ENCODE results near the gene ERVFRD-1.

The ERVFRD-1 gene

DNA sequence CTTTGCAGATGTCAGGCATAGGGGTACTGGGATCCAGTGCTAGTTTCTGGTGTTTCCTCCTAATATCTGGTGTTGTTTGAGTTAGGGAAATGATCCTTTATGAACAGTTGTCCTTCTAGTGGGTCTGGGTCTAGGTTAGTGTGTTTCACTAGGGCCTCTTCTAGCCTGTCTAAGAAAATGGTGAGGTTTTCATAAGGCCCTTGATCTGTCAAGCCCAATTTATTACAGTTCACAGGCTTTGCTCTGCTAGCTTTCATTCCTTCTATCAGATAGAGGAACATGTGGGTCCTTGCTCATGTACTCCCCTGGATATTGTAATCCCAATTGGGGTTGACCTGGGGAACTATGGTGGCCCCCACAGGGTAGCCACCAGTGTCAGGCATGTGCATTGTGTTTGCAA lies 2.8 kb downstream of the ERVFRD-1 start:
- TF ChIP-seq, protein P1, sequence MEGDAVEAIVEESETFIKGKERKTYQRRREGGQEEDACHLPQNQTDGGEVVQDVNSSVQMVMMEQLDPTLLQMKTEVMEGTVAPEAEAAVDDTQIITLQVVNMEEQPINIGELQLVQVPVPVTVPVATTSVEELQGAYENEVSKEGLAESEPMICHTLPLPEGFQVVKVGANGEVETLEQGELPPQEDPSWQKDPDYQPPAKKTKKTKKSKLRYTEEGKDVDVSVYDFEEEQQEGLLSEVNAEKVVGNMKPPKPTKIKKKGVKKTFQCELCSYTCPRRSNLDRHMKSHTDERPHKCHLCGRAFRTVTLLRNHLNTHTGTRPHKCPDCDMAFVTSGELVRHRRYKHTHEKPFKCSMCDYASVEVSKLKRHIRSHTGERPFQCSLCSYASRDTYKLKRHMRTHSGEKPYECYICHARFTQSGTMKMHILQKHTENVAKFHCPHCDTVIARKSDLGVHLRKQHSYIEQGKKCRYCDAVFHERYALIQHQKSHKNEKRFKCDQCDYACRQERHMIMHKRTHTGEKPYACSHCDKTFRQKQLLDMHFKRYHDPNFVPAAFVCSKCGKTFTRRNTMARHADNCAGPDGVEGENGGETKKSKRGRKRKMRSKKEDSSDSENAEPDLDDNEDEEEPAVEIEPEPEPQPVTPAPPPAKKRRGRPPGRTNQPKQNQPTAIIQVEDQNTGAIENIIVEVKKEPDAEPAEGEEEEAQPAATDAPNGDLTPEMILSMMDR (IDR thresholded peaks at IDR 0.05), result no peak

DNA sequence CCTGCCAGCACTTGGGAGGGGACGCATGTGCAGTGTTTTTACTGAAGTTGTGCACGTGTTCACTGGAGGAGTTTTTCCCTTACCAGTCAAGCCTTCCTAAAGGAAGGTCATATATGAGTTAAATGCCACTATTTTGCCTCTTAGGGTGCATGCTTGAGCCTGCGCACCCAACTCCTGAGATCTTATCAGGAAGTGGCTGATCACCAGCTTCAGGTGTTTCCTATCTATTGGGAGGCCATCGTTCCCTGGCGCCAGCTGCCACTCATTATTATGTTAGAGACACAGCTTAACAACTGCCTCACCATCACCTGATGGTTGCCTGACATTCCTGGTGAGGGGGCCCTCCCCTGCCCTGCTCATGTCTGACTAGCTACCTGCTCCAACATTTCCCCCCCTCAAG lies 8.5 kb downstream of the ERVFRD-1 start:
- TF ChIP-seq, protein P1 (IDR thresholded peaks at IDR 0.05), result no peak

GRCh38 chr6:11101417-11101816 lies 10.1 kb downstream of the ERVFRD-1 start:
- TF ChIP-seq, protein P1 (IDR thresholded peaks at IDR 0.05), result no peak

DNA sequence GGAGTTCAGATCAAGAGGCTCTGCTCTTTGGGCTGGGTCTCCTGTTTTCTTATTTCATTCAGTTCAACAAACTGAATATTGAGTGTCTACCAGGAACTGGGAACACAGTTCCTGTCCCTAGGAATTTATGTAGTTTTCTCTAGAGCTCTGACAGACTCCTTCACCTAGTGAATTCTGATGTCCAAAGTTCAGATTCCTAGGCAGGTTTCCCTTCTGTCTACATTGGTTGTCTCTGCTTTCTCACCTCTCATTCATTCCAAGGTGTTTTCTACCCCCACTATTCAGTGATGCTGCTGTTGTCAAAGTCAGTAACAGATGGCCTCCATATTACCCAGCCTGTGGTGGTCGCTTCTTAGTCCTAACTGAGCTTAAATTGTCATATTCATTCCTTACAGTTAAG lies 13.5 kb downstream of the ERVFRD-1 start:
- TF ChIP-seq, protein P1 (IDR thresholded peaks at IDR 0.05), result no peak

- TF ChIP-seq, protein P1 (IDR thresholded peaks at IDR 0.05), result no peak
Observed at GRCh38 chr6:11097476-11097875, 14.0 kb downstream of the ERVFRD-1 start.

- TF ChIP-seq, protein P1 (IDR thresholded peaks at IDR 0.05), result no peak
Observed at GRCh38 chr6:11096109-11096508, 15.4 kb downstream of the ERVFRD-1 start.

DNA sequence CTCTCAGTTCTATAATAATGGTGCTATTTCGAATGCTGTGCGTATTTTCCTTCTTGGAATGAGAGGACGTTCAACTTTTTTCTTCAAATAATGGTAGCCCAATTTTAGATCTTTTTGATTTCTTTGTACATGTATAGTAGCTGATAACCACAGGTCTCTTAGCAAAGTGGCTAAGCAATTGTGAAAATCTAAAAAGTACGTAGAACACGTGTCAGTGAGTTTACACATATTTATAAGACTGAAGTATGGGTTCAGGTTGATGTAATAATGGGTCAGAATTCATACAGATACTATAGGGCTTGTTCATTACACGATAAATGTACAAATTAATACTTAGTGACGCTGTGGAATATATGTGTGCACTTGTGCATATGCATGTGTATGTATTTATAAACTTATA lies 16.6 kb downstream of the ERVFRD-1 start:
- TF ChIP-seq, protein P1 (IDR thresholded peaks at IDR 0.05), result no peak

DNA sequence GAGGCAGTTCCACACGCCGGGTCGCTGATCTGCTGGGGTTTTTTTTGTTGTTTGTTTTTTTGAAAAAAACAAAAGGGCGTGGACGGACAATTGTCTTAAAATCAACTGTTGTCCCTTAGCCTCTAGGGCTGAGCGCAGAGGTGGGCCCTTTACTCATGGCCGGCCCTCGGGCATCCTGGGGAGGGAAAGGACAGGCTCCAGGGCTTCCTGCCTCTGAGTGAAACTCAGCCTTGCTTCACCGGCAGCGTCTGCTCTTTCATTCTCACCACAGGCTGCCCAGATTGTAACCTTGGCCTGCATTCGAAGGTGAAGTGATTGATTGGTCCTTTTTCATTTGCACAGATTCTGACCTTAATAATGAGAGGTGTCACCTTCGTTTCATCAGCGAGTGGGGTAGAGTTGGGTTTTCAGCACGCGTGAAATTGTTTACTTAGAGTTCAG lies 17.1 kb downstream of the ERVFRD-1 start:
- TF ChIP-seq, protein P1 (IDR thresholded peaks at IDR 0.05), result no peak

Measured in LNCAP (cell line).